OCI-LY1 (cell line): ENCODE results near the gene XYLT1.
A peak's percentile ranks its signal among the peaks of the same experiment; 100 is the strongest.

ENCODE experiments used
- H2AFZ ChIP-seq: fragments of 200-600 bp; sonication (generic), shearing (Covaris generic); 2 replicates; pipeline ENCODE4 v1.6.0; 2014; ENCODE audit warnings: antibody characterized with exemption, mild to moderate bottlenecking, low read length
- H3F3A ChIP-seq: fragments of 200-600 bp; sonication (generic), shearing (Covaris generic); 2 replicates; pipeline ENCODE4 v1.6.0; 2014; ENCODE audit warnings: mild to moderate bottlenecking, antibody characterized with exemption, low read length, moderate library complexity; ENCODE audit not compliant: insufficient read depth
- H3K27ac ChIP-seq: fragments of 200-600 bp; sonication (generic); 2 replicates; pipeline ENCODE4 v1.5.1; 2014; ENCODE audit warnings: low read length, mixed run types, mild to moderate bottlenecking, low read depth; ENCODE audit not compliant: poor library complexity, severe bottlenecking
- H3K27me3 ChIP-seq: fragments of 200-600 bp; sonication (generic); 2 replicates; pipeline ENCODE4 v1.6.0; 2014; ENCODE audit warnings: antibody characterized with exemption, mild to moderate bottlenecking, low read length, moderate library complexity; ENCODE audit not compliant: insufficient read depth
- H3K36me3 ChIP-seq: fragments of 200-600 bp; sonication (generic); 2 replicates; pipeline ENCODE4 v1.6.1; 2014; ENCODE audit warnings: mild to moderate bottlenecking, antibody characterized with exemption, low read length, moderate library complexity, mixed read lengths; ENCODE audit not compliant: insufficient read depth
- H3K4me1 ChIP-seq: fragments of 200-600 bp; sonication (generic); 2 replicates; pipeline ENCODE4 v1.5.1; 2014; ENCODE audit warnings: mild to moderate bottlenecking, low read length, moderate library complexity; ENCODE audit not compliant: insufficient read depth, severe bottlenecking
- H3K4me2 ChIP-seq: fragments of 200-600 bp; sonication (generic), shearing (Covaris generic); 2 replicates; pipeline ENCODE4 v1.6.1; 2014; ENCODE audit warnings: low read length
- H3K4me3 ChIP-seq: fragments of 200-600 bp; sonication (generic); 2 replicates; pipeline ENCODE4 v1.5.1; 2014; ENCODE audit warnings: low read length, low read depth, mild to moderate bottlenecking, mixed read lengths; ENCODE audit not compliant: poor library complexity, severe bottlenecking
- H3K79me2 ChIP-seq: fragments of 200-600 bp; shearing (Covaris generic); 2 replicates; pipeline ENCODE4 v1.6.1; 2016; ENCODE audit warnings: mixed run types, low read length, mixed read lengths; ENCODE audit not compliant: insufficient read depth
- H3K9ac ChIP-seq: fragments of 200-600 bp; sonication (generic), shearing (Covaris generic); 2 replicates; pipeline ENCODE4 v1.6.1; 2014; ENCODE audit warnings: mild to moderate bottlenecking, low read length, mixed read lengths
- H3K9me2 ChIP-seq: fragments of 200-600 bp; sonication (generic), shearing (Covaris generic); 2 replicates; pipeline ENCODE4 v1.6.1; 2014; ENCODE audit warnings: low read depth, mild to moderate bottlenecking, low read length, mixed read lengths
- H3K9me3 ChIP-seq: fragments of 200-600 bp; shearing (Covaris generic); 2 replicates; pipeline ENCODE4 v1.6.1; 2014; ENCODE audit warnings: low read length, mixed read lengths
- H4K20me1 ChIP-seq: fragments of 200-600 bp; sonication (generic), shearing (Covaris generic); 2 replicates; pipeline ENCODE4 v1.6.0; 2016; ENCODE audit warnings: mild to moderate bottlenecking, low read length; ENCODE audit not compliant: insufficient read depth
- CTCF ChIP-seq: fragments of 200-600 bp; sonication (generic), shearing (Covaris generic); IDR thresholded peaks from 2 replicates; pipeline ENCODE4 v1.5.1; 2017; ENCODE audit warnings: mild to moderate bottlenecking, antibody characterized with exemption, low read length, moderate library complexity, mixed read lengths
- EZH2 ChIP-seq: fragments of 200-600 bp; sonication (generic), shearing (Covaris generic); IDR thresholded peaks from 2 replicates; pipeline ENCODE4 v1.8.0; 2017; ENCODE audit warnings: borderline replicate concordance, mixed run types, mild to moderate bottlenecking, antibody characterized with exemption, low read length, moderate library complexity, mixed read lengths

The XYLT1 gene

GRCh38 chr16:17231972-17232371, 238.8 kb downstream of the XYLT1 start:
- H3K9me2 ChIP-seq = no peaks in the 10 kb centered on the region
- H3K9ac ChIP-seq = no peak overlapping the region
- H3K36me3 ChIP-seq = peaks cover 53% of the 10 kb centered on the region; the same call in 1 of the 2 replicates
- H3K27ac ChIP-seq = no peak overlapping the region
- H3K9me3 ChIP-seq = no peaks in the 10 kb centered on the region
- no peaks in the 10 kb centered on the region for H3K79me2 ChIP-seq
- H3K4me1 ChIP-seq = no peaks in the 10 kb centered on the region
- no peak overlapping the region for H3K4me3 ChIP-seq
- no peaks in the 10 kb centered on the region for H3F3A ChIP-seq
- no peaks in the 10 kb centered on the region for H4K20me1 ChIP-seq
- TF ChIP-seq EZH2 (no peak), CTCF (no peak)
- no peak overlapping the region for H2AFZ ChIP-seq
- no peak overlapping the region for H3K4me2 ChIP-seq
- H3K27me3 ChIP-seq = no peaks in the 10 kb centered on the region

GRCh38 chr16:17230932-17231581, 239.7 kb downstream of the XYLT1 start:
- no peak overlapping the region for H3K4me3 ChIP-seq
- no peak overlapping the region for H3K9ac ChIP-seq
- no peaks in the 10 kb centered on the region for H4K20me1 ChIP-seq
- H3K79me2 ChIP-seq = no peaks in the 10 kb centered on the region
- H3K4me1 ChIP-seq = peaks cover 3% of the 10 kb centered on the region
- no peak overlapping the region for H2AFZ ChIP-seq
- H3K27me3 ChIP-seq = no peaks in the 10 kb centered on the region
- no peaks in the 10 kb centered on the region for H3K9me2 ChIP-seq
- TF ChIP-seq EZH2 (no peak), CTCF (peak; percentile 11; the same call in 1 of the 2 replicates)
- no peak overlapping the region for H3K27ac ChIP-seq
- no peaks in the 10 kb centered on the region for H3F3A ChIP-seq
- no peak overlapping the region for H3K4me2 ChIP-seq
- H3K9me3 ChIP-seq = no peaks in the 10 kb centered on the region
- peaks cover 44% of the 10 kb centered on the region; the same call in 1 of the 2 replicates for H3K36me3 ChIP-seq

GRCh38 chr16:17229766-17230165, 241.0 kb downstream of the XYLT1 start:
- H3K4me2 ChIP-seq = no peak overlapping the region
- no peak overlapping the region for H3K4me3 ChIP-seq
- no peaks in the 10 kb centered on the region for H3K79me2 ChIP-seq
- no peaks in the 10 kb centered on the region for H3K9me3 ChIP-seq
- H3F3A ChIP-seq = no peaks in the 10 kb centered on the region
- H3K27ac ChIP-seq = no peak overlapping the region
- no peaks in the 10 kb centered on the region for H3K9me2 ChIP-seq
- no peaks in the 10 kb centered on the region for H4K20me1 ChIP-seq
- H3K36me3 ChIP-seq = peaks cover 38% of the 10 kb centered on the region; the same call in 1 of the 2 replicates
- no peak overlapping the region for H2AFZ ChIP-seq
- TF ChIP-seq EZH2 = no peak
- TF ChIP-seq CTCF = no peak
- no peak overlapping the region for H3K9ac ChIP-seq
- peaks cover 16% of the 10 kb centered on the region for H3K4me1 ChIP-seq
- H3K27me3 ChIP-seq = no peaks in the 10 kb centered on the region
